GM19351 (cell line): ENCODE results near the gene KIF2B.
"Not testable (repeated sequence)": the region's sequence is repeated elsewhere in the genome, so short reads cannot be mapped to it uniquely, and the experiment has no call there.

Source experiments
- ATAC-seq: cut with Tn5 transposase; IDR thresholded peaks from one replicate; pipeline ENCODE4 v1.9.1; 2021; ENCODE audit warnings: mild to moderate bottlenecking, moderate library complexity; ENCODE audit not compliant: unreplicated experiment

KIF2B gene, protein sequence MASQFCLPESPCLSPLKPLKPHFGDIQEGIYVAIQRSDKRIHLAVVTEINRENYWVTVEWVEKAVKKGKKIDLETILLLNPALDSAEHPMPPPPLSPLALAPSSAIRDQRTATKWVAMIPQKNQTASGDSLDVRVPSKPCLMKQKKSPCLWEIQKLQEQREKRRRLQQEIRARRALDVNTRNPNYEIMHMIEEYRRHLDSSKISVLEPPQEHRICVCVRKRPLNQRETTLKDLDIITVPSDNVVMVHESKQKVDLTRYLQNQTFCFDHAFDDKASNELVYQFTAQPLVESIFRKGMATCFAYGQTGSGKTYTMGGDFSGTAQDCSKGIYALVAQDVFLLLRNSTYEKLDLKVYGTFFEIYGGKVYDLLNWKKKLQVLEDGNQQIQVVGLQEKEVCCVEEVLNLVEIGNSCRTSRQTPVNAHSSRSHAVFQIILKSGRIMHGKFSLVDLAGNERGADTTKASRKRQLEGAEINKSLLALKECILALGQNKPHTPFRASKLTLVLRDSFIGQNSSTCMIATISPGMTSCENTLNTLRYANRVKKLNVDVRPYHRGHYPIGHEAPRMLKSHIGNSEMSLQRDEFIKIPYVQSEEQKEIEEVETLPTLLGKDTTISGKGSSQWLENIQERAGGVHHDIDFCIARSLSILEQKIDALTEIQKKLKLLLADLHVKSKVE

GRCh38 chr17:53822764-53823163 lies at the start of gene KIF2B:
Gene KIF2B, plus strand, starts transcription at chr17:53822927. Its CDS starts 107 bp downstream, at chr17:53823034.
- ATAC-seq: no peak

DNA sequence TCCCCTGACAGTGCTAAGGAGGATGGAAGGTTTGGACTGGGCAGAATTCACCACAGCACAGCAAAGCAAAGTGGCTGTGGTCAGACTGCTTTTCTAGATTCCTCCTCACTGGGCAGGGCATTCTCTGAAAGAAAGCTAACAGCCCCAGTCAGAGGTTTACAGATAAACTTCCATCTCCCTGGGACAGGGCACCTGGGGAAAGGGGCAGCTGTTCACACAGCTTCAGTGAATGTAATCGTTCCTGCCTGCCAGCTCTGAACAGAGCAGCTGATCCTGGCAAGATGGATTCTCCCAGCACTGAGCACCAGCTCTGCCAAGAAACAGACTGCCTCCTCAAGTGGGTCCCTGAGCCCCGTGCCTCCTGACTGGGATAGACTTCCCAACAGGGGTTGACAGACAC lies 42.4 kb upstream of the KIF2B start:
- no peak for ATAC-seq

DNA sequence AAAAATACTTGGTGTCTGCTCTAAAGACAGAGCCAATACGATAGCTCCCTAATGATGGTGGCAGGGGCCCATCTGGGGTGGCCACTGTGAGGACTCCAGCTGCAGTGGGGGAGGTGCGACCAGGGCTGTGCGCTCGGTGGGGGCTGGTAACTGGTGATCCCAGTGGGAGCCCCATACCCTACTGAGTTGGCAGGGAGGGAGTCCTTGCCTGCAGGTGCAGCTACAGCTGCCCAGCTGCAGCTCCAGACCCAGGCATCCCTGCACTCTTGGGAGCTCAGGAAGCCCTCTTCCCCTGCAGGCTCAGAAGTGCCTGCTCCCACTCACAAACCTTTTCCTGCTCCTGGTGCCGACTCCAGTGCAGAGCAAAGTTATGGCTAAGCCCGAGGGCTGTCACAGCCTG lies 31.2 kb upstream of the KIF2B start:
- no peak for ATAC-seq

DNA sequence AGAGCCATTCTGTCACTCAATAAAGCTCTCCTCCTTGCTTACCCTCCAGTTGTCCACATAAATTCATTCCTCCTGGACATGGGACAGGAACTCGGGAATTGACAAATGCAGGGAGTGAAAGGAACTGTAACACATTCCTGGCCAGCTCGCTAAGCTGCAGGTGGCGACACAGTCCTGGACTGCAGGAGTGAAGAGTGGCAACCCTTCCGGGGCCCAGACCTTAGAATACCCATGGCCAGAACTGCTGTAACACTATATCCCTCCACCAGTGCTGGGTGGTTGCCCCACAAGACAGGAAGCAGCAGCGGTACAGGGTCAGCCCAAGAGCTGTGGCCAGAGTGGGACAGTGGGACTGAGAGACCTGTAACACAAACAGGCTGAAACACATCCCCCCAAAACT lies 30.3 kb upstream of the KIF2B start:
- no peak for ATAC-seq

GRCh38 chr17:53792997-53793396 lies 29.7 kb upstream of the KIF2B start:
- ATAC-seq: no peak

DNA sequence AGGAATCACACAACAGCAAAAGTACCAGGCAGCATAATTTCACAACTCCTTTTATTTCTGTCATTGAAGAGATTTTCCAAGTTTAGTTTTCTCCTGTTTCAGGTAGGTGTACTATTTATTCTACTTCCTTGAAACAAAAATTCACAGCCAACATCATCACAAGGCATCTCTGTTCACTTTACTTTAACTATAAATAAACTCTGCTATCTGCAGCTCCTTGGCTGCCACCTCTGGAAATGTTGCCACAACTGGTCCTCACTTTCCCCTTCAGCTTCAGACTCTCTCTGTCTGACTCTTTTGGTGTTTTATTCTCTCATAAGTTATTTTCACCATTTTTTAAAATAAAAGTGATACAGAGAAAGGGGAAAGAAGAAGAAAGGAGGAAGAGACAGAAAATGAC lies 27.9 kb upstream of the KIF2B start:
- ATAC-seq: no peak

- ATAC-seq: no peak
Measured at GRCh38 chr17:53796642-53797041, 26.1 kb upstream of the KIF2B start.

- no peak for ATAC-seq
Measured at GRCh38 chr17:53797501-53797900, 25.2 kb upstream of the KIF2B start.

DNA sequence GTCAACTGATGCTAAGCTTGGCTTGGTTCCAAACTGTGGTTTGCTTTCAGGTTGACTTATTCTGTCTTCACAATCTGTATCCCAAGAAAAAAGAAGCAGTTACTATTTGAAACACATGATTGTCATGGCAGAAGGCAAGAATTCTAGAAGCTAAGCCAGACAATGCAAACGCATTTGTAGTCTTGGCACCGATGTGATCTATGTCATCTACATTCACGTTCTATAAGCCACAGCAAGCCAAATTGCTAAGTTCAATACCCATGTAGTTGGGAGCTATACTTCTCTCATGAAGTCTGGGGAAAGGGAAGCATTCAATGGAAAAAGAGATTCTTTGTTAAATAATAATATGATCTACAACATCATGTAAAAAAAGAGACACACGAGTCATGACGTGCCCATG lies 18.3 kb upstream of the KIF2B start:
- ATAC-seq: no peak

- ATAC-seq: no peak
Measured at GRCh38 chr17:53806473-53806872, 16.3 kb upstream of the KIF2B start.

DNA sequence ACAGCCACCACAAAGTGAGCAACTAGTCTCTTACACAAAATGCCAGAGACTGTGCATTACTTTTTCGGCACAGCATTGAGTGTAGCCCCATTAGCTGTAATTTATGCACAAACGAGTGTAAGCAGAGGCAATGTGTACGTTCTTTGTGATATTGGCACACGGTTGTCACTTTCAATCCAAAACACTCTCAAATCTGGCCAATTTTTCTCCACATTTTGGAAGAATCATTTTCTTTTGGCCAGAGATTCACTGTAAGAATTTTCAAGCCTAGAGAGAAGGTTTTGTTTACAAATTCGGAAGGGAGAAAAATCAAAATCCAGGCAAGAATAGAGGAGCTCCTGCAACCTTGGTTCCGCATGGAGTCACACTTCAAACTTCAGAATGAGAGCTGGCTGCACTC lies 15.4 kb upstream of the KIF2B start:
- ATAC-seq: no peak

- ATAC-seq: no peak
Measured at GRCh38 chr17:53818271-53818670, 4.5 kb upstream of the KIF2B start.

- ATAC-seq: no peak
Measured at GRCh38 chr17:53818929-53819328, 3.8 kb upstream of the KIF2B start.

- ATAC-seq: no peak
Measured at GRCh38 chr17:53819956-53820355, 2.8 kb upstream of the KIF2B start.

- ATAC-seq: no peak
Measured at GRCh38 chr17:53823341-53824050, 769 bp downstream of the KIF2B start.

DNA sequence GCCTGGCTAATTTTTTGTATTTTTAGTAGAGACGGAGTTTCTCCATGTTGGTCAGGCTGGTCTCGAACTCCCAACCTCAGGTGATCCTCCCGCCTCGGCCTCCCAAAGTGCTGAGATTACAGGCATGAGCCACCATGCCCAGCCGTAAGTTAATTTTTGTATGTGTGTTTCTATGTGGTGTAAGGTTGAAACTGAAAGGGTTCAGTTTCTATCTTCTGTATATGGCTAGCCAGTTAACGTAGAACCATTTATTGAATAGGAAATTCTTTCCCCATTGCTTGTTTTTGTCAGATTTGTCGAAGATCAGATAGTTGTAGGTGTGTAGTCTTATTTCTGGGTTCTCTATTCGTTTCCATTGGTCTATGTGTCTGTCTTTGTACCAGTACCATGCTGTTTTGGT lies 12.0 kb downstream of the KIF2B start:
- ATAC-seq: not testable (repeated sequence)

- no peak for ATAC-seq
Measured at GRCh38 chr17:53837131-53837530, 14.4 kb downstream of the KIF2B start.

DNA sequence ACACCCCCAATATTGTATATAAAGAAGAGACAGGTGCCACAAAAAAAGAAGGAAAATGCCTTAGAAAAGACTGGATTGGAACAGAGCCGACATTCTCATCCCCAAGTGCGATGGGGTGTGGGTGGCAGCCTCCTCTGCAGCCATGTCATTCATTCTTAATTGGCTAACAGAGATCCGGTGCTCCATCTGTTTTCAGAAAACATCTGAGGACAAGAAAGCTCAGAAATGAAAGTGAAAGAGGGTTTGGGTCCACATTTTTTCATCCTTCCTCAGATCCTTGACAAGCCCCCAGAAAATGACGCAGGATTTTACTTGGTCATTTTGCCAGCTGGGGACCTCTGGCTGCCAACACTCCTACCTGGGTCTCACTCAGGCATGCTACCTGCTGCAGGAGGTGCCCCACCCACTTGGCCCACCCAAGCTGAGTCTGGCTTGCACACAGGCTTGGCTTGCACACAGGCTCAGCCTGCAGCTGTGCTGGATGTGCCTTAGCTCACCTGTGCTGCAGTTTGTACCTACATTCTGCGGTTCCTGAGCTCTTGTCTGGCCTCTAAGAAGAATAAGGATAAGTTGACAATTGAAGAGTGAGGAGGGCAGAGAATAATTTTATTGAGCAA lies 21.9 kb downstream of the KIF2B start:
- ATAC-seq: no peak

GRCh38 chr17:53871128-53871527 lies 48.4 kb downstream of the KIF2B start:
- not testable (repeated sequence) for ATAC-seq
